ENCODE measurements around the gene RETREG1.

The RETREG1 gene

GRCh38 chr5:16521521-16522483 is 95.0 kb downstream of the RETREG1 start:
- no peak for ATAC-seq

DNA sequence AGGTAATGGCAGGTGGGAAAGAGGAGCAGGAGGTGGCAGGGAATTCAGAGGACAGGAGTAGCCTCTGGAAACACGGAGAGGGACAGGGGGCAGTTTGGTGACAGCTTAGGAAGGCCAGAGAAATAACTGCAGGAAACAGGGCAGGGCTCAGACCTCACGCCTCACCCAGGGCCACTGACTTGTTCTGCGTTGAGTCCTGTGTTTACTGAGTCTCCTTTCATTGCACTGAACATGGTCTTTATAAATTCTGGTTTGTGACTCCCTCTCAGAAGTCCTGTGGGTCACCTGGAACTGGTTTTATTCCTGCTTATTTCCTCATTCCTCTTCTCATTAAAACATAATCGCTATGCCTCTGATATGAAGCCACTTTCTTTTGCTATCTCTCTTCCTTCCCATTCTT is 96.0 kb downstream of the RETREG1 start:
- ATAC-seq, result no peak

- no peak for ATAC-seq
These were observed 97.4 kb downstream of the RETREG1 start for GRCh38 chr5:16519435-16519834.

- ATAC-seq, result no peak
These were observed 98.2 kb downstream of the RETREG1 start for GRCh38 chr5:16518606-16519005.

- ATAC-seq, result peak in 1 of 2 donors; percentile 25
These were observed 101.3 kb downstream of the RETREG1 start for GRCh38 chr5:16515532-16515931.

DNA sequence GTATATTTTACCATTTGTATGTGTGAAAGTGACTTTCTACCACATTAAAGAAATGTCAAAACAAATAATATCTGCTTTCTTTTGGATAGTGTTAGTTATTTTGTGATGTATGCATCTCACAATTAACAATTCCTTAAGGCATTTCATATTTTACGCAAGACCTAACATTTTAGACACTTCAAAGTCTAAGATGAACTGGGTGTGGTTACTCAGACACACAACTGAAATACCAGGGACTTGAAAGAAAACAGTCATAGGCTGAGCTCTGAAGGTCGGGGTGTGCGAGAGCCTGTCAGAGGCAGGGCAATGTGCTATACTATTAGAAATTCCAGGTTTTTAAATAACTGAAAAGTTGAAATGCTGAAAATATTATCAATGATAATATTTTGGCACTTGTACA is 106.7 kb downstream of the RETREG1 start:
- no peak for ATAC-seq

GRCh38 chr5:16508730-16509531 is 107.9 kb downstream of the RETREG1 start:
- ATAC-seq, result no peak

DNA sequence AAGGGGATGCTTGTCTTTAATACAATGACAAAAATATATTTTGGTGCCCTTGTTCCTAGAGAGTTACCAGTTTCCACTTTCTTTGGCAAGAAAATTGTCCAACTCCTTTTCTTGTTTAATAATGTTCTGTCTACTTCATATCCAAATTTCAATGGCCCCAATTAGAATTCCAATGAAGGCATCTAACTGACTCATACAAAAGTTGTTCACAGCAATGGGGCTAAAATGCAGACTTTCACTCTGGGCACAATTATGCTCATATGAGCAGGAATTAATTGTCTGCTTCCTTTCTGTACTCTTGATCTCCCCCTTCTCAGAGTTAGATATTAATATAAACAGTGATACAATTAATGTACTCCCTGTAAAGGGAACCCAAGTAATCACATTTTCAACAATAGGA is 109.1 kb downstream of the RETREG1 start:
- ATAC-seq, result no peak

DNA sequence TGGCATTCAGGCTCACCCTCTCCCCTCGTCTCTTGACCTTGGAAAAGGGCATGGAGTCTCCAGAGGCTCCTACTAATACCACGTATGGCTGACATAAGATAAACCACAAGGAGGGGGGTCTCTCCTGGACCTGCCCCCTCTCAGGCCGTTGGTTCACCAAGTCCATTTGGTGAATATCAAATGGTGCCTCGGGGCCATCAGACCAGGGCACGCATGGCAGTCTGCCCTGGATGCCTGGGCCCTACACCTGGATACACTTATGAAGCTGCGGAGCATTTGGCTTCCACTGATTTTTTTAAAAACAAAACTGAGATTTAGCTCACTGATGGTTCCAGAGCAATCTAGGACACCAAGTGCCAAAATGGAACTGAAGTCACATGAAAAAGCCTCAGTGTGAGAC is 110.9 kb downstream of the RETREG1 start:
- no peak for ATAC-seq

GRCh38 chr5:16505140-16505891 is 111.5 kb downstream of the RETREG1 start:
- ATAC-seq, result no peak

GRCh38 chr5:16504571-16504970 is 112.2 kb downstream of the RETREG1 start:
- ATAC-seq, result no peak

- ATAC-seq, result no peak
These were observed 113.9 kb downstream of the RETREG1 start for GRCh38 chr5:16502866-16503265.

- no peak for ATAC-seq
These were observed 116.8 kb downstream of the RETREG1 start for GRCh38 chr5:16500024-16500423.

DNA sequence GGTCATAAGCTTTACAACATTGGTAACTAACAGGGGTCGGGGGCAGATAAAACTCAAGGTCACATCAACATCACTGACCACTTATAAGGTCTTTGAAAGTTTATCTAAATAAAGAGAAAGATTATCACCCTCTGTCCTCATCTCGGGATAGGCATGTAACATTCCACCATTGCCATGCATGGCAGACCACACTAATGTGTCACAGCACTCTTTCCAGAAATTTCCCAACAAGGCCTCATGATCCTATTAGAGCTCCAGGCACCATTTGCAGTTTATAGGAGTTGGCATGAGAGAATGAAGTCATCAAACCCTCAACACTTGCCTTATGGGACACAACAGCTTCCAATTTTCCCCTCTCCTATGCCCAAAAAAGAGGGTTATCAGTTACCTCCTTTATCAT is 119.3 kb downstream of the RETREG1 start:
- ATAC-seq, result no peak

DNA sequence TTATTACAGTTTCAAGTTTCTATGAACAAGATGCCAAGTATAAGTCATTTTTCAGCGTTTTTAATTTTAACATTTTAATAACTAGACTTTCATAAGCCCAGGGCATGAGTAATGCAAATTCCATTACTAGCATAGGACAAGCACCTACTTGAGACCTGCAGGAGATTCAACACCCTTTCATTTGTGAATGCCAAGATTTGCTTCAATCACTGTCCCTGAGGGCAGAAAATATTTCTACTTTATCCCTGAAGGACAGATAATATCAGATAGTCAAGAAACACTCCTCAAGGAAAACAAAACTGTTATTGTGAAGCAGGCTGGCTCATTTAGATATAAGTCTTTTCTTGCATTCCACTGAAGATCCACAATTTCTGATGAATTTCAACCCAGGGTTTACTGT is 123.5 kb downstream of the RETREG1 start:
- no peak for ATAC-seq

GRCh38 chr5:16492398-16493140 is 124.2 kb downstream of the RETREG1 start:
- no peak for ATAC-seq

GRCh38 chr5:16490911-16491310 is 125.9 kb downstream of the RETREG1 start:
- ATAC-seq, result no peak

DNA sequence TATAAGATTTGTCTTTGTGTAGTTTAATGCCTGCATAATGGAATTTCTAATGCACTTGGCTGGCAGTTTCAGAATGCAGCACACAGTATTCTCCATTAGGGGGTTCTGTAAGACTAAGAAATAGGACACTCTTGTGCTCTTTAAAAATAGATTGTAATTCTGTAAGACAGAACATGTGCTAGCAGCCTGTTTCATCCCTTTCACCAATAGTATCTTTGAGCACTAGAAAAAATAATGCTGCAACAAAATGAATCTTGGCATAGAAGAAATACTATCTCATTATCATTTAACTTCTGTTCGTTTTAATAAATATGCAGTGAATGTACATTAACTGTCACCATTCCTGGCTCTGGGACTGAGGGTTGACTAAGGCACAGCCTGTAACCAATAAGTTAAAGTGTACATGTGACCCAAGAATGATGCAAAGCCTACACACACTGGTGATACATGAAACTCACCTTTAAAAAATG is 127.4 kb downstream of the RETREG1 start:
- peak in 1 of 2 donors; percentile 30 for ATAC-seq

- ATAC-seq, result no peak
These were observed 129.3 kb downstream of the RETREG1 start for GRCh38 chr5:16487456-16487855.

- no peak for ATAC-seq
These were observed 130.1 kb downstream of the RETREG1 start for GRCh38 chr5:16486711-16487111.

DNA sequence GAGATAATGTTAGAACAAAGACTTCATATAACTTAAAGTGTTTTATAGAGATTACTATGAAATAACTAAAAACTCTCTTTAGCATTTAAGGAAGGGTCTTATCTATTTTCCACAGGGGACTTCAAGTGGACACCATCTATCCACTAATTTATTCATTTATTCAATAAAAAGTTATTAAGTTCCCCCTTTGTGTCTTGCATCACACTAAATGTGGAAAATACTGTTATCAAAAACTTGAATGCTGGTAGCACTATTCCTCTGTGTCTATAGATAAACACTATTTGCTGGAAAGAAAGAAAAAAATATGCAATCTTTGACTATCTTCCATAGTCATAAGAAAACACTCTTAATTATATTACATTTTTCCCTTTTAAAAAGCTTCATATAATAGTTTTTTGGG is 131.1 kb downstream of the RETREG1 start:
- ATAC-seq, result no peak

DNA sequence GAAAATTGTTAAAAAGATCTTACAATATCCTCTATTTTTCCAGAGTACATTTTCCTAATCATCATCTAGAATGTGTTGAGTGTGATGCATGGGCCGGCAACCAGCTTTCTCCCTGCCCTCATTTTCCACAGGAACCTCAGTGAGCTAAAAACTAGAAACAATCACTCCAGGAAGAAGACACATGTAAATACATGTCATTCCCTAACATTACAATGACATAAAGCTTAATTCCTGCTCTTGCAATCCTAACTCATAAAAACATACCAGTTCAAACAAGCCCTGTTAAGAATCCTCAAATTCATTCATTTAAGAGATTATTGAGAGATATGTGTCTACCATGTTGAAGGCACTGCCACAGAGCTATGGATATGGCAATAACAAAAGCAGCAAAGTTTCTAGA is 132.7 kb downstream of the RETREG1 start:
- ATAC-seq, result no peak
